CD8-positive, alpha-beta memory T cell (primary cell): ENCODE measurements around the gene SLC46A1. TPM values are rescaled to one million over a fixed set of nuclear protein-coding genes. Genes with fewer than 3 reads are reported as not detected.

Source experiments
- CTCF ChIA-PET: fragments of 350-600 bp; sonication (Branson Sonifier 250); formaldehyde crosslinking; loops from one replicate; lab custom pipeline; 2021; ENCODE audit warnings: antibody characterized with exemption; lab: Charles Lee
- POLR2A ChIA-PET: fragments of 350-600 bp; sonication (Branson Sonifier 250); formaldehyde crosslinking; loops from one replicate; lab custom pipeline; 2021; ENCODE audit warnings: antibody characterized with exemption; lab: Charles Lee
- DNase-seq, 5 donors: peaks; one replicate each; pipeline versions ENCODE4 v3.0.0 to v3.0.0-alpha.2; 2020 to 2022; ENCODE audit warnings: mixed read lengths in 1 of 5
- H3K27ac ChIP-seq: one replicate; pipeline ENCODE4 v1.7.0; 2013; ENCODE audit warnings: low read depth, mild to moderate bottlenecking, low read length, moderate library complexity
- H3K27me3 ChIP-seq: 2 replicates; pipeline ENCODE4 v1.7.0; 2013; ENCODE audit warnings: low read length, mild to moderate bottlenecking; ENCODE audit not compliant: insufficient read depth, poor library complexity, severe bottlenecking
- H3K36me3 ChIP-seq: 2 replicates; pipeline ENCODE4 v1.7.0; 2013; ENCODE audit warnings: mild to moderate bottlenecking, low read length, moderate library complexity; ENCODE audit not compliant: insufficient read depth
- H3K4me1 ChIP-seq: 2 replicates; pipeline ENCODE4 v1.7.0; 2013; ENCODE audit warnings: mild to moderate bottlenecking, low read length, moderate library complexity; ENCODE audit not compliant: insufficient read depth
- H3K4me3 ChIP-seq: 2 replicates; pipeline ENCODE4 v1.7.0; 2013; ENCODE audit warnings: mild to moderate bottlenecking, low read length
- H3K9me3 ChIP-seq: 2 replicates; pipeline ENCODE4 v1.7.0; 2013; ENCODE audit warnings: mild to moderate bottlenecking, low read length
- H3K27ac Mint-ChIP-seq, 8 donors: one replicate each; pipeline ENCODE4 v1.8.0; 2020 to 2021; ENCODE audit warnings: mixed read lengths in 8 of 8, mild to moderate bottlenecking in 6 of 8, inconsistent platforms in 3 of 8, moderate library complexity in 3 of 8
- H3K27me3 Mint-ChIP-seq, 2 donors: one replicate each; pipeline ENCODE4 v1.8.0; 2020 to 2021; ENCODE audit warnings: mixed read lengths in 2 of 2, mild to moderate bottlenecking in 1 of 2, moderate library complexity in 1 of 2
- H3K36me3 Mint-ChIP-seq, 3 donors: one replicate each; pipeline ENCODE4 v1.8.0; 2020 to 2021; ENCODE audit warnings: mixed read lengths in 3 of 3, inconsistent platforms in 1 of 3, mild to moderate bottlenecking in 1 of 3
- H3K4me1 Mint-ChIP-seq, 3 donors: one replicate each; pipeline ENCODE4 v1.8.0; 2020 to 2021; ENCODE audit warnings: mixed read lengths in 3 of 3, inconsistent platforms in 1 of 3, mild to moderate bottlenecking in 1 of 3
- H3K4me3 Mint-ChIP-seq, 7 donors: one replicate each; pipeline ENCODE4 v1.8.0; 2020 to 2021; ENCODE audit warnings: mixed read lengths in 7 of 7, mild to moderate bottlenecking in 6 of 7, moderate library complexity in 4 of 7, inconsistent platforms in 2 of 7
- H3K9me3 Mint-ChIP-seq, 5 donors: one replicate each; pipeline ENCODE4 v1.8.0; 2020 to 2022; ENCODE audit warnings: mixed read lengths in 5 of 5, mild to moderate bottlenecking in 3 of 5, moderate library complexity in 2 of 5, inconsistent platforms in 1 of 5
- polyA plus RNA-seq: library from polyadenylated mRNA; unstranded; fragments of 300-500 nt; fragmentation: Illumina TruSeq; gene quantifications from one replicate; pipeline ENCODE4 v1.2.3, GENCODE V29; 2021
- total RNA-seq, 2 experiments: library from RNA; stranded (reverse); gene quantifications; one replicate each; pipeline ENCODE4 v1.2.3, GENCODE V29; 2021

The SLC46A1 gene
- total and polyA plus RNA-seq, 3 experiments from 2014 or later, result 5.6 to 6.3 (median 6.0) TPM

DNA sequence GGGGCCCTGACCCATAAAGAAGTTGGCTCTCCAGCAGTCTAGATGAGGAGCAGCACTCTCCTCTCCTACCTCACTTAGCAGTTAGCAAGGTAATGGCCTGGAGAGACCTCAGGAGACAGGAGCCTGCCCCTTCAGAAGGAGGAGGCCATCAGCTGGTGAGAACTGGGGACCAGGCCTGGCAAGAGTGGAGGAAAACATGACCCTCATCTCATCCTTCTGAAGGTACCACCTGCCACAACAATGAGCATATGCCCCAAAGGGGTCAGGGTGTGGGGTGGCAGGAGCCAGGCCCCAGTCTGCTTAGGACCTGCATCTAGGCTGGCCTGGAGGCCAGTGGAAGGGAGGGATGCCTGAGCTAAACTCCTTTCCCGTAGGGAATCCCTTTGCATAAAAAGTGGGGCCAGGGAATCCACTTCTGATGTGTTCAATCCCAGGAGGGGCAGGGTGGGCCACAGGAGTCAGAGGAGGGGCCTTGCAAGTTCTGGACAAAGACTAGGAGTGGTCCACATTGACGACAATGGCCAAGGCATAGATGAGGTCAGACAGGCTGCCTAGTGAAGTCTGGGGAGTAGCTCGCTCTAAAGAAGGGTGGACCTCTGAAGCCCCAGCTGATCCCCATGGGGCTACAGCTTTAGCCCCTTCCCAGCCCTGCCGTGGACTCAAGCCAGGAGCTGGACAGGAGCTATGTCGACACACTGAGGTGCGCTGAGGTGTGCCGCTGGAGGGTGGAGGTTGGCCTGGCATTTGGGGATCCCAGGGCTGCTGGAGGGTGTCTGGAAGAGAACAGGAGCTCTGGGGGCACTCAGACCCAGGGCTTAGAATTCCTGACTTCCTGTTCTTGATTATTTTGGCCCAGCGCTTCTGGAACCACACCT is 42.0 kb downstream of the SLC46A1 start:
- no peaks in the 10 kb centered on the region for H3K4me1 ChIP-seq
- no peaks in the 10 kb centered on the region for H3K9me3 Mint-ChIP-seq
- no peaks in the 10 kb centered on the region for H3K4me1 Mint-ChIP-seq
- no peaks in the 10 kb centered on the region for H3K27me3 Mint-ChIP-seq
- no peaks in the 10 kb centered on the region for H3K9me3 ChIP-seq
- H3K4me3 ChIP-seq, result no peak overlapping the region
- no peak overlapping the region for H3K27ac Mint-ChIP-seq
- H3K27ac ChIP-seq, result no peak overlapping the region
- DNase-seq, result no peak
- no peaks in the 10 kb centered on the region for H3K27me3 ChIP-seq
- H3K4me3 Mint-ChIP-seq, result no peak overlapping the region
- H3K36me3 ChIP-seq, result peaks cover 30% of the 10 kb centered on the region
- peaks cover 0 to 54% (median 7%) of the 10 kb centered on the region in 3 donors for H3K36me3 Mint-ChIP-seq
- ChIA-PET CTCF (no interaction called here), POLR2A (no interaction called here)

DNA sequence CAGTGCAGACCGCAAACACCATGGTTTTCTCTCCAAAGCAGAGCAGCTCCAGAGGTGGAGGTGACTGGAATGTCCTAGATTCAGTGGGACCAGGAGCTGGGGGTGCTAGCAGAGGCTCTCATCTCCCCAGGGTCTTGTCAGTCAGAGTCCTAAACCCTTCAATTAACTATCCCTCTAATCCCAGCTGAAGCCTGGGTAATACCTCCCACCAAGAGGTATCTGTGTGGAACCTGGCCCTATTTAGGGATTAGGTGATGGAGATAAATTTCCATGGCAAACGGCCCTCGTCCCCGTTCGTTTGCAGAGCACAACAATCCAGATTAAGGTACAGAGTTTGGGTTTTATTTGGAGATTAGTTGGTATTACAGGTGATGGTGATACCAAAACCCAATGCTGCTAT is 42.8 kb downstream of the SLC46A1 start:
- Mint-ChIP-seq H3K27ac (no peak overlapping the region), H3K4me3 (no peak overlapping the region), H3K36me3 (peaks cover 0 to 61% (median 7%) of the 10 kb centered on the region in 3 donors), H3K27me3 (no peaks in the 10 kb centered on the region), H3K4me1 (peaks cover 3 to 6% (median 4%) of the 10 kb centered on the region in 3 donors), H3K9me3 (no peaks in the 10 kb centered on the region)
- POLR2A ChIA-PET, result no interaction called here
- H3K9me3 ChIP-seq, result no peaks in the 10 kb centered on the region
- no peaks in the 10 kb centered on the region for H3K27me3 ChIP-seq
- H3K36me3 ChIP-seq, result peaks cover 32% of the 10 kb centered on the region
- CTCF ChIA-PET, result no interaction called here
- H3K27ac ChIP-seq, result no peak overlapping the region
- no peak for DNase-seq
- H3K4me3 ChIP-seq, result no peak overlapping the region
- peaks cover 7% of the 10 kb centered on the region for H3K4me1 ChIP-seq

DNA sequence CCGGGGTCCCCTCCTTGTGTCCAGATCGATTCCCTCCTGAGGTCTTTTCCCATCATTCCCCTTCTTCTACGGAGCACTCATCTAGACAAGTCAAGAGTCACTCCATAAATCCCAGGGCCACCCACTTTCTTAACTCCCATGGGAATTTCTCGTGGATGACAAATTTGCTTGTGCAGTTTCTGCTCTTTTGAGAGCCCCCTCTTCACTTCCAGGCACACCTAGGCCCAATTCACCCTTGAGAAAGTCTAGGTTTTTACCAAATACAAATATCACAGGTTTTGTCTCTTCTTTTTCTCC is 48.2 kb downstream of the SLC46A1 start:
- peak overlapping the region; percentile 81 for H3K27ac ChIP-seq
- H3K9me3 ChIP-seq, result no peaks in the 10 kb centered on the region
- Mint-ChIP-seq H3K27ac (peak overlapping the region; percentile 92 to 98 (median 96)), H3K36me3 (peaks cover 0 to 72% (median 11%) of the 10 kb centered on the region in 3 donors), H3K9me3 (no peaks in the 10 kb centered on the region), H3K27me3 (no peaks in the 10 kb centered on the region), H3K4me3 (peak overlapping the region; percentile 91 to 96 (median 93)), H3K4me1 (peaks cover 24 to 35% (median 25%) of the 10 kb centered on the region in 3 donors)
- DNase-seq, result no peak
- peaks cover 22% of the 10 kb centered on the region for H3K4me1 ChIP-seq
- H3K27me3 ChIP-seq, result no peaks in the 10 kb centered on the region
- CTCF ChIA-PET, result interaction anchor here (1.0 to 4.5 kb wide), 8 partner anchors 13 to 49 kb away, joined by 3 to 30 read pairs (median 4); partner anchors contain the start of genes IFT20, TMEM97, TNFAIP1 and VTN
- H3K4me3 ChIP-seq, result peak overlapping the region; percentile 89
- POLR2A ChIA-PET, result interaction anchor here (1.0 to 5.4 kb wide), 7 partner anchors 9 to 362 kb away, joined by 3 to 62 read pairs (median 8); partner anchors contain the start of genes IFT20, RPL23A, SARM1 and TNFAIP1
- peaks cover 47% of the 10 kb centered on the region for H3K36me3 ChIP-seq

DNA sequence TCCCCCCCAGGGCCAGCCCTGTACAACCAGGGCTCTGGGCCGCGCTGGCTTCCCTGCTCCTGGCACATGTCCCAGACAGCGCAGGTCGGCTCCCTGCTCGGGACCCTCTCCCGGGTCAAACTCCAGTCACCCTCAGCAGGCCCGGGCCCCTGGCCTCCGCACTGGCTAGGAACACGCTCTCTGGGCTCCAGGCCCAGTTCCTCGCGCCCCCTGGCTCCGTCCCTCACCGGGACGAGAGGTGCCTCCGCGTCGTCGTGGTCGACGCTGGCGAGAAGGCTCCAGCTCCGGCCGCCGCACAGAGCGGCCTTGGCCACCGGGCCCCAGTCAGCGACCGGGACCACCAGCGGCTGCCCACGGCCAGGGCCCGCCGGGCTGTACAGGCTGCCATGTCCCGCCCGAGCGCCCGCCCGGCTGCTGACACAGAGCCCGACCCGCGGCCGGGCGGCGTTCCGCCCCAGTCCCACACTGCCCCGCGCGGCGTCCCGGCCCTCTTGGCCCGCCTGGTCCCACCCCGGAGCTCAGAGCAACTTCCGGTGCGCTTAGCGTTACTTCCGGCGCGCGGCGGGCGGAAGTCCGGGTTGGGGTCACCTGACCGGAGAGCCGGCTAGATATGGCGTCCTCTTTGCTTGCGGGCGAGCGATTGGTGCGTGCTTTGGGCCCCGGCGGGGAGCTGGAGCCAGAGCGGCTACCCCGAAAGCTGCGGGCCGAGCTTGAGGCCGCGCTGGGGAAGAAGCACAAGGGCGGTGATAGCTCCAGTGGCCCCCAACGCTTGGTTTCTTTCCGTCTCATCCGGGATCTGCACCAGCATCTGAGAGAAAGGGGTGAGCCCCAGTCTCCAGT is 48.7 kb downstream of the SLC46A1 start, which contains the start of gene POLDIP2:
POLDIP2 (minus strand) TSS at position 467 of the 840 bp plus-strand sequence; CDS start at position 388, 79 bp downstream.
- H3K4me3 ChIP-seq, result peak within 1 kb of the TSS; percentile 89
- Mint-ChIP-seq H3K9me3 (no peaks in the 10 kb centered on the region), H3K27ac (peak within 1 kb of the TSS; percentile 92 to 98 (median 96)), H3K27me3 (no peaks in the 10 kb centered on the region), H3K4me1 (peaks cover 24 to 35% (median 25%) of the 10 kb centered on the region in 3 donors), H3K36me3 (peaks cover 0 to 69% (median 11%) of the 10 kb centered on the region in 3 donors), H3K4me3 (peak within 1 kb of the TSS; percentile 91 to 96 (median 93))
- peak; percentile 93 to 97 (median 95) for DNase-seq
- peak within 1 kb of the TSS; percentile 81 for H3K27ac ChIP-seq
- H3K9me3 ChIP-seq, result no peaks in the 10 kb centered on the region
- ChIA-PET CTCF (interaction anchor here (1.0 to 4.5 kb wide), 8 partner anchors 13 to 50 kb away, joined by 3 to 30 read pairs (median 4); partner anchors contain the start of genes IFT20, TMEM97, TNFAIP1 and VTN), POLR2A (interaction anchor here (0.6 to 5.4 kb wide), 9 partner anchors 10 to 594 kb away, joined by 3 to 62 read pairs (median 7); partner anchors contain the start of genes IFT20, PHF12, RPL23A and SARM1)
- no peaks in the 10 kb centered on the region for H3K27me3 ChIP-seq
- peaks cover 49% of the 10 kb centered on the region for H3K36me3 ChIP-seq
- H3K4me1 ChIP-seq, result peaks cover 22% of the 10 kb centered on the region

DNA sequence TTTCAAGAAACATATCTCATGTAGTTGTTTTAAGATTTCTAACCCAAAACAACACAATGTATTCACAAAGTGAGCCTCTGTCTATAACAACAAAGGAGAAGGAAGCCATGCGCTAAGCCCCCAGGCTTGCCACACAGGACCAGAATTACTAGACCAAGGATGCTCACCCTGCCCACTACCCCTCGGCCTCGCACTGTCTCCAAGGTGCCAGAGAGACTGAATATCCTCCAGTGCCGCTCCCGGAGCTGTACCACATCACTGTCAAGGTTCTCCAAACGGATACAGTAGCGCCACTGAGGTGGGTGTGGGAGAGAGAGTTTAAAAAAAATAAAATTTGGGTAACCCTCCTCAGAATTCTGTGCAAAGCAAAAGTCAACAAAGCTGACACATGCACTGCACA is 55.7 kb downstream of the SLC46A1 start:
- ChIA-PET POLR2A (interaction anchor here (1.3 kb wide), 1 partner anchor 11 kb away, joined by 3 read pairs; no protein-coding TSS in a partner anchor), CTCF (no interaction called here)
- Mint-ChIP-seq H3K27ac (no peak overlapping the region), H3K4me3 (no peak overlapping the region), H3K27me3 (no peaks in the 10 kb centered on the region), H3K4me1 (peaks cover 0 to 5% (median 0%) of the 10 kb centered on the region in 3 donors), H3K9me3 (no peaks in the 10 kb centered on the region), H3K36me3 (peaks cover 3 to 89% (median 17%) of the 10 kb centered on the region in 3 donors)
- Histone ChIP-seq H3K27me3 (no peaks in the 10 kb centered on the region), H3K27ac (no peak overlapping the region), H3K36me3 (peaks cover 65% of the 10 kb centered on the region), H3K4me3 (no peak overlapping the region), H3K9me3 (no peaks in the 10 kb centered on the region), H3K4me1 (no peaks in the 10 kb centered on the region)
- no peak for DNase-seq

DNA sequence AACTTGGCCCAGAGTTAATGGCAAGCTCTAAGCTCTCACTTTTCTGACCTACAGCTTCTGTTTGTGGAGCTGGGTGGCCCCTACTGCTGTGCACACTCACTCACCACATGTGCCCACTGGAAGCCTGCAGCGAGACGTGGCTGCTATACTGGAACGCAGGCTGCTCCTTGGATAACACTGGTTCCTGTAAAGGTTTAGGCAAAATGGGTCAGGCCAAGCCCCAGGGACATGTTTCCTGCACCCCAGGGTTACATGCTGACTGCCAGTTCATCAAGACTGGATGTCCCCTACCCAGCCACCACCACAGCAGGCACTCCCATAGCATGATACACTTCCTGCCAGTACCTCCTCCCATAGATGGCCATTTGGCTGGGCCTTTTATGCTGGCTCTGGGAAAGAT is 57.0 kb downstream of the SLC46A1 start:
- no peaks in the 10 kb centered on the region for H3K9me3 ChIP-seq
- no peak overlapping the region for H3K4me3 ChIP-seq
- Mint-ChIP-seq H3K4me1 (no peaks in the 10 kb centered on the region), H3K36me3 (peaks cover 3 to 91% (median 13%) of the 10 kb centered on the region in 3 donors), H3K27me3 (no peaks in the 10 kb centered on the region), H3K9me3 (no peaks in the 10 kb centered on the region), H3K4me3 (no peak overlapping the region), H3K27ac (peak overlapping the region in 2 of 8 donors; percentile 42 to 54)
- POLR2A ChIA-PET, result no interaction called here
- no peak for DNase-seq
- no peaks in the 10 kb centered on the region for H3K27me3 ChIP-seq
- peaks cover 58% of the 10 kb centered on the region for H3K36me3 ChIP-seq
- H3K4me1 ChIP-seq, result no peaks in the 10 kb centered on the region
- CTCF ChIA-PET, result no interaction called here
- no peak overlapping the region for H3K27ac ChIP-seq

DNA sequence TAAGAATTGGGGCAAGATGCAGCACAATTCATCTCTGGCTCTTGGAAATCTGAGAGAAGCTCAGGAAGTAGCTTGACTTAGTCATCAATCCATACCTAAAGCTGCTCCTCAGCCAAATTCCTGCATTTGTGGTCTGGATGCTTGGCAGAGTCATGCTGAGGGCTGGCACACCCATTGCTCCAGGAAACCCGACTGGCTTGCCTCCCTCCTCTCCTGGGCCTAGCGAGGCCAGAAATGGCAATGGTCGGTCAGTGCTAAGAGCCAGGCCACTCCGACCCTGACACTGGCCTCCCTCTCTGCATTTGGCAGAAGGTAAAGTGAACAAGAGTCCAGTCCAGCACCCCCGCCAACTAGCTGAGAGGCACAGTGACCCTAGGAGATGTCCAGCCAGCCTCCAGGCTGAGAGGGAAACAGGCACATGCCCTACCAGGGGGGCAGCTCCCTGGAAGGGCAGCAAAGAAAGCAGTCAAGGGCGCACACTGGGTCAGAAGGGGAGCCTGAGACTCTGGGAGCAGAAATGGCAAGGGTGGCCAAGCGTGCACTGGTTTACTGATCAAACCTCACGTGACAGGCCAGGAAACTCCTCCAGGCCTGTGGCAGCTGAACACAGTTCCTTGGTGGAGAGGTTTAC is 58.6 kb downstream of the SLC46A1 start:
- Histone ChIP-seq H3K27ac (no peak overlapping the region), H3K27me3 (no peaks in the 10 kb centered on the region), H3K4me3 (no peak overlapping the region), H3K36me3 (peaks cover 53% of the 10 kb centered on the region), H3K9me3 (no peaks in the 10 kb centered on the region), H3K4me1 (no peaks in the 10 kb centered on the region)
- Mint-ChIP-seq H3K4me3 (no peak overlapping the region), H3K27ac (peak overlapping the region in 1 of 8 donors; percentile 1), H3K27me3 (no peaks in the 10 kb centered on the region), H3K4me1 (no peaks in the 10 kb centered on the region), H3K36me3 (peaks cover 3 to 92% (median 17%) of the 10 kb centered on the region in 3 donors), H3K9me3 (no peaks in the 10 kb centered on the region)
- no peak for DNase-seq
- ChIA-PET CTCF (interaction anchor here (1.1 kb wide), 1 partner anchor 12 kb away, joined by 3 read pairs; the partner anchor contains the start of genes IFT20 and TNFAIP1), POLR2A (no interaction called here)
